T-helper 1 cell treated with Interleukin-12 subunit alpha and Interleukin-12 subunit beta and Interleukin-4 antibody, amounts not matched to agents 30 ng/mL and 1 ng/mL, for 36 hours (primary cell): ENCODE measurements around the gene RWDD3. TPM values are rescaled to one million over a fixed set of nuclear protein-coding genes. Genes with fewer than 3 reads are reported as not detected.

Experiments used
- intact Hi-C: fragments of 100-400 bp; cut with micrococcal nuclease; formaldehyde crosslinking; loops from one replicate; pipeline ENCODE4 v1.15.1; 2024
- total RNA-seq: library from RNA; stranded (reverse); gene quantifications from 2 replicates; pipeline ENCODE4 v1.2.3, GENCODE V29; 2022

Gene RWDD3
- total RNA-seq, 1 donor from 2014 or later: 16.2 TPM

- intact Hi-C loops: no loop called here
These were observed 47.9 kb downstream of the RWDD3 start for GRCh38 chr1:95281781-95282517.

GRCh38 chr1:95282518-95282895, 48.5 kb downstream of the RWDD3 start:
- intact Hi-C loops: no loop called here

GRCh38 chr1:95284420-95284819, 50.4 kb downstream of the RWDD3 start:
- intact Hi-C loops: no loop called here

GRCh38 chr1:95286479-95286878, 52.5 kb downstream of the RWDD3 start:
- intact Hi-C loops: no loop called here

- intact Hi-C loops: no loop called here
These were observed 53.1 kb downstream of the RWDD3 start for GRCh38 chr1:95287081-95287480.

GRCh38 chr1:95287825-95288224, 53.8 kb downstream of the RWDD3 start:
- intact Hi-C loops: no loop called here

Other genes with a start within 250 kb of the RWDD3 start
- gene ALG14, start 161.3 kb upstream of the RWDD3 start, total RNA-seq: 2.4 and 4.4 TPM in 2 replicates
- not detected in 2 replicates for gene TLCD4, start 116.9 kb upstream of the RWDD3 start, total RNA-seq